C4-2B (cell line): ENCODE data around the gene LVRN.

Experiments
- CTCF ChIP-seq: fragments of 450-650 bp; conservative IDR thresholded peaks from 2 replicates; pipeline ENCODE4 v1.5.1; 2017; ENCODE audit warnings: mild to moderate bottlenecking
- ZFX ChIP-seq: fragments of 450-650 bp; IDR thresholded peaks from 2 replicates; pipeline ENCODE4 v1.6.1; 2017

GRCh38 chr5:116032991-116033390 lies 70.7 kb downstream of the LVRN start:
- TF ChIP-seq CTCF = no peak
- no peak for TF ChIP-seq ZFX
